DMS 273 (cell line): ENCODE results near the gene SPECC1L.
A peak's percentile ranks its signal among the peaks of the same experiment; 100 is the strongest.

Source experiments
- DNase-seq: peaks from one replicate; lab custom pipeline; 2025; ENCODE audit not compliant: unreplicated experiment; lab: John Stamatoyannopoulos, UW

The SPECC1L gene

DNA sequence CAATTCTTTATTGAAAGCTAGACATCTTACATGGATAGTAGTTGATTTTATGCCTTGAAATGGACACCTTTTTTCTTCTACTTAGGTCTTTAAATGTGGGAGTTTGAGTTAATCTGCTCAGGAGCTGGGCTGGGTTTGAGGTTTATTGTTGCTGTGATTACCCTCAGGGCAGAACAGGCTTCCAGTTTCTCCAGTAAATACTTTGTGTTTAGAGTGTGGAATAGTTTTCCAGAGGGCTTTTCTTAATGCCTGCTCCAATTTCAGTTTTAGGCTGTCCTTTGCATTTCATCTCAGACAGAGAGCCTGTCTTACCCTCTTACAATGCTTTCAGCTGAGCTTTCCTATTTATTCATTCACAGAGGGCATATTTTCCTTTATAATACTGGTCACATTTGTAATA, 86.9 kb downstream of the SPECC1L start:
- no peak for DNase-seq

GRCh38 chr22:24358105-24358836, 87.6 kb downstream of the SPECC1L start:
- DNase-seq: no peak

DNA sequence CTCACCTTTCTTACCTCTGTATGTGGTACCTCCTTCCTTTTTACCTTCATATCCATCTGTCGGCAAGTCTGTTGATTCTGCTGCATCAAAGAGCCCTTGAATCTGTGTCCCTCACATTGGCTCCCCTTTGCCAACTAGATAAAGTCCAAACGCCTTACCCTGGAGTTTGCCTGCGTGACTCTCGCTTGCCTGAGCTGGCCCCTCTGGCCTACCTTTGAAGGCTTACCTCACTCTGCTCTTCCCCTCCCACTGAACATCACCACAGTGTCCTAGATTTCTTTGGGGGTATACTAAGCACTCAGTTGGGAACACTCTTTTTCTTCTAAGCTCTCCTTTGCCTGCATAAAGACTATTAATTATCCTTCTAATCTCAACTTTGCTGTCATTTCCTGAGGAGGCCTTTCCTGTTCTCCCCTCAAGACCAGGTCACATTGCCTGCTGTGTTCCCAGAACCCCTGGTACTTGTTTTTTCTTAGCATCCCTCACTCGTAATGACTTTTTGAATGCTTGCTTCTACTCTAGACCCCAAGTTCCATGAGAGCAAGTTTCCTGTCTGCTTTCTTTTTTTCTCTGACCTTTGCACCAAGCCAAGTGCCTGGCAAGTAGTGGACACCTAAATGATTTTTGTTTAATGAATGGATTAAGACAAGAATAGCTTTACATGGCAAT, 89.0 kb downstream of the SPECC1L start:
- DNase-seq: no peak

- no peak for DNase-seq
These were observed 91.5 kb downstream of the SPECC1L start for GRCh38 chr22:24361976-24362646.

GRCh38 chr22:24363243-24363642, 92.6 kb downstream of the SPECC1L start:
- no peak for DNase-seq

DNA sequence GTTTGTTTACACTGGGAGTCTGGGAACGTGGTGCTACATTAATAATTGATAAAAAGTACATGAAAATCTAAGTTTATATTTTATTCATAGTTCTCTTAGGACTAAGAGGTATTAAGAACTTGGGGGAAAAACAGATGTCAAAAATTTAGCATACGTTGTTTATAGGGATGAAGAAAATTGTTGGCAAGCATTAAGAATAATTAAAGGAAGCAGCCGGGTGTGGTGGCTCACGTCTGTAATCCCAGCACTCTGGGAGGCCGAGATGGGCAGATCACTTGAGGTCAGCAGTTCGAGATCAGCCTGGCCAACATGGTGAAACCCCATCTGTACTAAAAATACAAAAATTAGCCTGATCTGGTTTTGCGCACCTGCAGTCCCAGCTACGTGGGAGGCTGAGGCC, 96.1 kb downstream of the SPECC1L start:
- DNase-seq: peak; percentile 30

DNA sequence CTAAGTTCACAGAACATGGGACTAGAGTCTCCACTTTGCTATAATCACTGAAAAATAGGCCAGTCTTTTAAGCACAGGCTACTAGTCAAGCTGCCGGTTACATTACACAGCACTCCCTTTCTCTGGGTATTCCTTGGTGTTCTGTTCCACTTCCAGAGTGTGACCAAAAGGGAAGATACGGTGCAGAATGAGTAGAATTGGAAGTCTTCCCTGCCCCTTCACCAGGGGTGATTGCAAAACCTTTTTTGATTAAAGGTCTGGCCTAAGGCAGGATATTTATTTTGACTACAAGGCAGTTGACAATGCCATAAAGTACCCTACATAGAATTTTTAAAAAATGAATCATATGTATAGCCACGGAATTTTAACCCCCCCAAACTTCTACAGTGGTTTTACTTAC, 97.2 kb downstream of the SPECC1L start:
- no peak for DNase-seq

DNA sequence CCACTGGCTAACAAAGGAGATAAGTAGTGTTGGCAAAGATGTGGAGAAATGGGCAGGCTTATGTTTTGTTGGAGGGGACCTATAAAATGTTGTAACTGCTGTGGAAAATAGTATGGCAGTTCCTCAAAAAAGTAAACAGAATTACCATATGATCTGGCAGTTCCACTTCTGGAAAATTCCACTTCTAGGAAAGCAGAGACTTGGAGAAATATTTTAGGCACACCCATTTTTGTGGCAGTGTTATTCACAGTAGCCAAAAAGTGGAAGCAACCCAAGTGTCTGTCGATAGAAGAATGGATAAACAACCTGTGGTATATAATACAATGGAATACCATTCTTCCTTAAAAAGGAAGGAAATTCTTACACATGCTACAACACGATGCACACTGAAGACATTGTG, 99.8 kb downstream of the SPECC1L start:
- no peak for DNase-seq

DNA sequence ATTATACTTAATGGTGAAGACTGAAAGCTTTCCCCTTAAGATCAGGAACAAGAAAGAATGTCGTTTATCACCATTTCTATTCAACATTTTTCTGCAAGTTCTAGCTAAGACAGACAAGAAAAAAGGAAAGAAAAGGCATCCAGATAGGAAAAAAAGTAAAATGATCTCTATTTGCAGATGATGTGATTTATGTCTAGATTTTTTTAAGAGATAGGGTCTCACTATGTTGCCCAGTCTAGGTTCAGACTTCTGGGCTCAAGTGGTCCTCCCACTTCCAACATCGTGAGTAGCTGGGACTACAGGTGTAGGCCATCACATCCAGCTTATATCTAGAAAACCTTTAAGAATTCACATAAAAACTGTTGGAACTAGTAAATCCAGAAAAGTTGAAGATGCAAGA, 105.4 kb downstream of the SPECC1L start:
- no peak for DNase-seq

- no peak for DNase-seq
These were observed 106.0 kb downstream of the SPECC1L start for GRCh38 chr22:24376586-24376985.

DNA sequence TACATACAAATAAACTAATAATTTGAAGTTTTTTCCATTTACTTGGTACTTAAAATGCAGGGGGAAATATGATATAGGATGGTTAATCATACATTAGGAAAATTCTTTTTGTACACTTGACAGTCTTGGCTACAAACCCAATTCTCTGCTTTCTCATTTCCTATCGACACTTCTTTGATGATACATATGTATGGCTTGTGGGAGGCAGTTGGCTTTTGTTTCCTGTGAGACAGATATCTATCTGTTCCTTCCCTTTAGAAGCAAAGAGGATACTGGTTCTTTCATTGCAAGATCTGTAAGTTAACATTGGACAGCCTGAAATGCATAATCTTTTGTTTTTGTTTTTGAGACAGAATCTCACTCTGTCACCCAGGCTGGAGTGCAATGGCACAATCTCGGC, 108.9 kb downstream of the SPECC1L start:
- DNase-seq: no peak

GRCh38 chr22:24380220-24380904, 109.7 kb downstream of the SPECC1L start:
- peak; percentile 91 for DNase-seq

DNA sequence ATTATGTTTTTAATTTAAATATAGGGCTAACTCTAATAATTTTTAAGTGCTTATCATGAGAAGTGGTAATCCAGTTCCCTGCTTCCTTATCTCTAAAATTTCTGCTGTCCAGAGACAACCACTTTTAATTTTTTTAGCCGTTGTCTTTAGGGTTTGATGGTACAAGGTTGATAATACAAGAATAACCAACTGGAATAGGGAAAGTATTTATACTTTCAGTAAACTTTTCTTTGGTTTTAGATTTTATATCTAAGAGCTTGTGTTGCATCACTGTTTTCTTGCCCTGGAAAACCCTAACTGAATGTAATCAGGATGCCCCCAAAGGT, 110.2 kb downstream of the SPECC1L start:
- no peak for DNase-seq

- no peak for DNase-seq
These were observed 112.4 kb downstream of the SPECC1L start for GRCh38 chr22:24383061-24383460.

DNA sequence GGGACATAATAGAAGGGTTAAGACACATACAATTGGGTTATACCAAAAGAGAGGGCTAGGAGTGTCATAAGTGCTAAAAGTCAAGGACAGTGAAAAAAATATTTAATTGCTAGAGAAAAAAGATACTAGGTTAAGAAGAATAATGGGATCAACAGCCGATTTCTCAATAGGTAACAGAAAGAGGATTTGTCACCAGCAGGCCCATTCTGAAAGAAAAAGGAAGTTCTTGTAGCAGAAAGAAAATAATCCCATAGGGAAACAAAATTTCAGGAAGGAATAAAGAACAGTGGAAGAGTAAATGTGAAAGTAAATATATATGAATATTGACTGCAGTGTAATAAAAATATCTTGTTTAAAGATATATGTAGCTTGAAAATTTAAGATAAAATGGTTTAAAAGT, 113.5 kb downstream of the SPECC1L start:
- DNase-seq: no peak

GRCh38 chr22:24386937-24387471, 116.4 kb downstream of the SPECC1L start:
- no peak for DNase-seq

DNA sequence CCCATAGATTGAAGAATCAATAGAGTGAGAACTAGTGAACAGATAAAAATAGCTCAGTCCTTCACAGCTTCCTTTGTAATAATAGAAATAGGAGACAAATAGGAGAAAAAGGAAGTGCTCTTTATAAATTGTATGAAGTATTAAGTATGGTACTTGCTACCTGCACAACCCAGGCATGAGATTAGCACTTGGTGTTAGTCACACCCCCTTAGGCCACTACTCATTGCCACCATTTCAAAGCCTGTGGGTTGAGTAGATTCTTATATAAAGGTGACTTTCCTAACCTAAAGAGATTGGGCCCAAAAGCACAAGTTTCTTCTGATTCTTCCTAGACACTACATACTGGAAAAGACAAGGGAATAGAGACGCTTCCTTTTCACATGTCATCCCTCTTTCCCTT, 119.0 kb downstream of the SPECC1L start:
- DNase-seq: no peak

GRCh38 chr22:24390156-24390555, 119.5 kb downstream of the SPECC1L start:
- DNase-seq: no peak

GRCh38 chr22:24390576-24390975, 119.9 kb downstream of the SPECC1L start:
- no peak for DNase-seq

DNA sequence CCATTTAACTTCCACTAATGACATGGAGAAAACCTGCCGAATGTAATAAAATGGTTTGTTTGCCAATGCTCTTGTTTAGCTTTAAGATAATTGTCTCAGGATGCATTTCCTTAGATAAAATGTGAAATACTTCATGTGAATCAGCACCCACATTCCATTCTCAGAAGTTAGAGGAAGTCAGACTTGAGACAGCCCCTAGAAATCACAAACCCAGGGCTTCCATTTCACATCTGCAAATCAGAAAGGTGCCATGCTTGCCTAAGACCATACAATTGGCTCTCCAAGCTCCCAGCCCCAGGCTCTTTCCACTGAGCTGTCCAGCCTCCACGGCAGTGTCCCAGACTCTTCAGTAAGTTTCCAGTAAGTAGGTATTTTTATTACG, 121.2 kb downstream of the SPECC1L start:
- no peak for DNase-seq

DNA sequence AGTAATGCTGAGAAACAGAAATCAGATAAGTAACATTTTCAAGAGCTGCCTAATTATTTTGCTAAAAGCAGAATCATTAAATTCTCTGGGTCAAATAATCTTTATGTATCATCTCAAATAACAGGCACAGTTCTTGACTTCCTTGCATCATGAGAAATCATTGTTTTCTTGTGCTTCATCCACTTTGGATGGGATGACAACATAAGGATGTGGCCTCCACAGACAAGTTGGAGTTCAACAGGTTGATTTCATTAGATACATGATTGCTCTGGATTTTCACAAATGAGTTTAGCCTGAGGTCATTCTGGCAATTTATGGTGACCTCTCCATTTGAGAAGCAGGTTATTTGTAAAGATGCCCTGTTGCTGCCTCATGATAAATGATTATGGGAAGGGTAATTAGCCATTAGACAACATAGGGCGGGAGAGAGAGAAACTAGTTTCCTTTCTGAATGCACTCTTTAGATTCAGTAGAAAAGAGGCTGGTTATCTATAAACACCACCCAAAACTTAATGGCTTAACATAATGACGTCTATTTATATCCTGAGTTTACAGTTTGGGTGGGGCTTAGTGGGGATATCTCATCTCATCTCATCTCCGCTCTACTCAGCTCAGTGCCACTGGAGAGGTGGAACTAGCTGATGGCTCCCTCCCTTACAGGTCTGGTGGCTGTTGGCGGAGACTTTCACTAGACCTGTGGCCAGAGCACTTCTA, 121.7 kb downstream of the SPECC1L start:
- DNase-seq: no peak
